Measurements from ENCODE around the gene DNAJC8. TPM values are rescaled to one million over a fixed set of nuclear protein-coding genes. Genes with fewer than 3 reads are reported as not detected.

DNAJC8 gene
- total and polyA plus RNA-seq, 2 of the 8 experiments (the other 6 are each of a cell fraction or from before 2014, with no cell fraction given): 116 to 134 TPM

DNA sequence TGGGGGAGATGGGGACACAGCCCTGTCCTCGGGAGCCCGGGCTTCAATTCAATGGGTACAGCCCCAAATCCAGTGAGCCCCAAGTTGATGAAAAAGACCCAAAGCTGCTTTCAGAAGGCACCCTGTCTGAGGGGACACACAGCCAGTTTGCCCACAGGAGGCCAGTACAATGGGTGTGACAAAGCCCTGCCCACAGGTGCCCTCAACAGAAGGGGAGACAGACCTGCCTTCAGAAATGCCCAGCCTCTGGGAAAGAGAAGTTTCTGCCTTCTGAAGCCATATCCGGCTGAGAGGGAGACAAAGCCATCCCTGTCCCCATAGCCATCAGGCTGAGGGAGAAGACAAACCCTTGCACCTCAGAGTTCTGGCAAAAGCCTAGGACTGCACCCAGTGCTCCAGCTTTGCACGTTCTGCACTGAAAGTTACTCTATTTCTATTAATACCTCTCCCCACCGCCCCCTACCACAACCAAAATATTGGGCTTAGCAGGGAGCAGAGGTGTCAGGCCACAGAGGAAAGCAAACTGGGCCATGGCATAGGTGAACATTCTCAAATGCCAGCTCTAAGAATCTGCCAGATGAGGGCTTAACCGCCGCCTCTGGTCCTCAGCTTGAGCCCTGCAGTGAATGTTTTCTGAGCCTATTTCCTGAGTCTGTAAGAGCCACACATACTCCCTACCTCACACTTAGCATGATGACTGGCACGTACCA is 38.3 kb downstream of the DNAJC8 start (continued):
- no peak for TF ChIP-seq FOSL1 (IDR thresholded peaks at IDR 0.05; ENCODE audit: insufficient read depth, low read depth, low read length)
- TF ChIP-seq BCL11A (IDR thresholded peaks at IDR 0.05; ENCODE audit: low read depth in 2 of 2, low read length in 2 of 2): no peak
